ENCODE measurements around the gene RAD51B.

GRCh38 chr14:68040633-68041369 is 221.2 kb downstream of the RAD51B start:
- no peak for TF ChIP-seq POLR2A (IDR thresholded peaks at IDR 0.05)
- TF ChIP-seq, protein P1, sequence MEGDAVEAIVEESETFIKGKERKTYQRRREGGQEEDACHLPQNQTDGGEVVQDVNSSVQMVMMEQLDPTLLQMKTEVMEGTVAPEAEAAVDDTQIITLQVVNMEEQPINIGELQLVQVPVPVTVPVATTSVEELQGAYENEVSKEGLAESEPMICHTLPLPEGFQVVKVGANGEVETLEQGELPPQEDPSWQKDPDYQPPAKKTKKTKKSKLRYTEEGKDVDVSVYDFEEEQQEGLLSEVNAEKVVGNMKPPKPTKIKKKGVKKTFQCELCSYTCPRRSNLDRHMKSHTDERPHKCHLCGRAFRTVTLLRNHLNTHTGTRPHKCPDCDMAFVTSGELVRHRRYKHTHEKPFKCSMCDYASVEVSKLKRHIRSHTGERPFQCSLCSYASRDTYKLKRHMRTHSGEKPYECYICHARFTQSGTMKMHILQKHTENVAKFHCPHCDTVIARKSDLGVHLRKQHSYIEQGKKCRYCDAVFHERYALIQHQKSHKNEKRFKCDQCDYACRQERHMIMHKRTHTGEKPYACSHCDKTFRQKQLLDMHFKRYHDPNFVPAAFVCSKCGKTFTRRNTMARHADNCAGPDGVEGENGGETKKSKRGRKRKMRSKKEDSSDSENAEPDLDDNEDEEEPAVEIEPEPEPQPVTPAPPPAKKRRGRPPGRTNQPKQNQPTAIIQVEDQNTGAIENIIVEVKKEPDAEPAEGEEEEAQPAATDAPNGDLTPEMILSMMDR (IDR thresholded peaks at IDR 0.05): no peak
- no peak for TF ChIP-seq POLR2AphosphoS5 (IDR thresholded peaks at IDR 0.05; ENCODE audit: insufficient read depth in 1 of 2, low read depth in 1 of 2)

Data from vagina (tissue), 2 donors.